HG03066 (cell line): ENCODE measurements around the gene STX5.
"Not testable (repeated sequence)": the region's sequence is repeated elsewhere in the genome, so short reads cannot be mapped to it uniquely, and the experiment has no call there.

Experiments
- ATAC-seq: cut with Tn5 transposase; IDR thresholded peaks from one replicate; pipeline ENCODE4 v1.9.1; 2021; ENCODE audit warnings: low read depth; ENCODE audit not compliant: unreplicated experiment

STX5 gene

DNA sequence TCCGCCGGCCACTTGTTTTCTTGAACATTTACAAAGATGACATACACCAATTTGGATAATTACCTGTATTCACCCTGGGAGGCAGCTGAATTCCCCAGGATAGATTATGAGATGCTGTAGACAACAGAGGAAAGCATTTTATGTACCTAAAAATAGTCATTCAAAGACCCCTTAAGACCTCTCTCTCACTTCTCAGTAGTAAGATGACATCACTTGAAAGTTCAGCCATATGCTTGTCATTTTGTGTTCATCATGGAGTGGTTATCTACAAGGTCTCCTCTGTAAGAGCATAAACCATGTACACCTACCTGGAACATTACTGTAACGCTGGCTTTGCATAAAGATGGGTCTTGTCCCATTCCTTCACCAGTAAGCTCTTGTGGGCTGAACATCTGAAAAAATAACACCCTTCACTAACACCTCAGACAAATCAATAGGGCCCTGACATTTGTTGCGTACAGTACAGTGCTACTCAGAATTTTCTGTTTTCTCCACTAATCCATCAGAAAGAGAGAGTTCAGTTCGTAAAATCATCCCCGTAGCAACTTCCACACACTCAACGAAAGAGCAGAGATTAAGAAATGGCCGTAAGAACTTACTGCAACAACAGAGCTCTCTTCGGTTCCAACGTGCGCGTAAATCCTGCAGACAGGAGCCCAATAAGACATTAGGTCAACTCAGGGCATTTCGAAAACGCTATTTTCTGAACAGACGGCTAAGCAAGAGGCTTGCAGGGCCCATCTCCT, 23.1 kb upstream of the STX5 start:
- no peak for ATAC-seq

DNA sequence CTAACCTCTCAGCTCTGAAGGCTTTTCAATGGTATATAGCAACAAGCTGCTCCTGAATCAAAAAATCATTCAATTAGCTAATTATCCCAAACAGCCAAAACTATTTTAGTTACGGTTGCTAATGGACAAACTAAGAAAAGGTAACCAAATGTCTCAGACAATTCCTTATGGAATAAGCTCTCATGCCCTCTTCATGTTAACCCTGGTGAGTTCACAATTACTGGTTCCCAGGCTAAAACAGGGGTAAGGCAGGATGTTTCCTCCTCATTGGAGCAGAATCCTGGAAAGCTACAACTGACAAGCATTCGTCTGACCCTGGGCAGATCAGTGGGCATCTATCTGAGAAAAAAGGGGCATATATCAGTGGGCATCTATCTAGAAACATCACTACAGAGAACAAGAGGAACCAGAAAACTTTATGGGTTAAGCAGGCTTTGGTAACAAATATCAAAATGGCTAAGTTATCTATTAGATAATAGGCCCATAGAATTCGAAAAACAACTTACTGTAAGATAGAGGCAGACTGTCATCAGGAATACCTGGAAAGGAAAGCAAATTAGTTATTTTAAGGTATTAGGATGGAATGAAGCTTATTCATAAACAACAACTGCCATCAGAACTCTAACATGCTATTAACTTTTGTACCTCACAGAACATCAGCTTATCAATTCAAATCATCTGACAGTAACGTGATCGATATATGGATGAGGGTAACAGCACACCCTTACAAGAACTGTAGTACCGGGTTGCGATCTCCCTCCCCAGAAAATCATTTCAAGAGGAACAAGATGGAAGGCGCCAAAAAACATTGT, 22.4 kb upstream of the STX5 start:
- no peak for ATAC-seq

DNA sequence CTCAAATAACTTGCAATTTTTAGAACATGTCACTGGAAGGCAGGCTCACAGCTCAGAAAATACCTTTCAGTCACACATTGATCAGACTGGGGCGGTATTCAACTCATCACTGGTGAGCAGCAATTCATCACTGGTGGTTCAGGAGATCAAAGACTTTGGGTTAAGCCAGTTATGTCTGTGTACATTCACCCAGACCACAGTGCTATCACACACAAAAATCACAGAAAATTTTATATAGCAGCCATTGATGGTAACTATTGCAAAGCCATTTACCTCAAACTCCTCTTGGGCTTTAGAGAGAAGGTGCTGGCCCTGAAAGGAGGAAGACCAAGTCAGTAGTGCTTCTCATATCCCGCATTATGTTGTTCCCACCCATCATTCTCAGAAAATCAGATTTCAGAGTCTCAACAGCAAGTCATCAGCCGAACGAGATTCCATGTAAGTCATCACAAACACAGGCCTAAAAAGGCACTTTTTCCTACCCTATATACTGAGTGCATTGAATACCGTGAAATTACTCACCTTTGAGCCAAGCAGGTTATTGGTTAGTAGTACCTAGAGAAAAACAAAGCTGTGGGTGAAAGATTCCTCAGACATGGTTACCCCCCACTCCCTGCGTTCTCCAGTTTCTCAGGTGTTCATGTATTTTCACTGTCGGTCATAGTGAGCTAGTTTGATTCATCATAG, 21.6 kb upstream of the STX5 start:
- ATAC-seq, result no peak

DNA sequence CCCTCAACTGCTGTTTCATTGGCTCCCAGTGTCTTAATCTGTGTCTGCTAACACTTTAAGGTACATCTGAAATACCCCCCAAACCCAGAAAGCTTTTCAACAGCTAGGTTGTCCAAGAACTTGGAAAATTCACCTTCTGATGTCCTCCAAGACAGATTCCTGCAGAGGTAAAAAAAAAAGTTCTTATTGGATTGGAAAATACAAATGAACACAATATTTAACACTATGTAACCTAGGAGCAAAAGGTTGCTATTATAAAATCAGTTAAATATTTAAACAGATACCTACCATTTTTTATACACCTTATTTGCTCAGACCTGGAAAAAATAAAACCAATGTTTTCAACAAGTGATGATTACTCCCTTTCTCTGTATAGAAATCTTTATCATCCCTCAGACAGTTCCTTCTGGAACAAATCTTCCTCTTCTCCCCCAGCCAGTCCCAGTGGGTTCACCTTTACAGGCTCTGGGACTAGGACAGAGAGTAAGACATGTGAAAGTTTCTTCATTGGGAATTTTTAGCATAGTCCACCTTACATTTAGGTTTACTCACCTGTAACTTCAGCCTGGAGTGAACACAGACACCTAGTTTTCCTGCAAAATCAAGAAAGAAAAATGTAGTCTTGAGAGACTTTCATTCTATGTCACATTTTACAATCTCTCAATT, 20.8 kb upstream of the STX5 start:
- no peak for ATAC-seq

DNA sequence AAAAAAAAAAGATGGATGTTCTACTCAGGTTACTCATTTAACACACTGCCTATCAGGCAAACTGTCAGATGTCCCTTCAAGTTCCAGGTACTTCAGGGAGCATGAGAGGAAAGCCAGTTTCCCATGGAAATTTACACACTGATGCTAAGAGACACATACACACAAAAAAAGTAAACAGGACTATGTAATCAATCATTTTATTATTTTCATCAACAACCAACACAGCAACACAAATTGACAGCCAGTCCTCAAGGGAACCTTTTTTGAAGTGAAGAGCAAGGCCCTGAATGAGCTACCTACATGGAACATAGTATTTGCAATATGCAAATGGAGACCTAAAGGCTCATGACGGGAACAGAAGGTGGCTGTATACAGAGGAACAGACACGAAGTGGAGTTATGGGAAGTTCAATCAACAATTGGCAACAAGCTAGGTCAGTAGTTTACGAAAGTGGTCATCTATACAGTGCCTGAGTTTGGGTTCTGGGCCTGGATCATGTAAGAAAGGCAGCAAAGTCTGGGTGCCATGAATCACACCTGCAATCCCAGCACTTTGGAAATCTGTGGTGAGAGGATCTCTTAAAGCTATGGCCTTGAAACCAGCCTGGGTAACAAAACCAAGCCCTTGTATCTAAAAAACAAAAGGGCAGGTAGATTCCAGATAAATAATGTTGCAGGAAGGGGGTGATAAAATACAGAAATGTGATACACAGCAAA, 20.1 kb upstream of the STX5 start:
- ATAC-seq, result no peak

DNA sequence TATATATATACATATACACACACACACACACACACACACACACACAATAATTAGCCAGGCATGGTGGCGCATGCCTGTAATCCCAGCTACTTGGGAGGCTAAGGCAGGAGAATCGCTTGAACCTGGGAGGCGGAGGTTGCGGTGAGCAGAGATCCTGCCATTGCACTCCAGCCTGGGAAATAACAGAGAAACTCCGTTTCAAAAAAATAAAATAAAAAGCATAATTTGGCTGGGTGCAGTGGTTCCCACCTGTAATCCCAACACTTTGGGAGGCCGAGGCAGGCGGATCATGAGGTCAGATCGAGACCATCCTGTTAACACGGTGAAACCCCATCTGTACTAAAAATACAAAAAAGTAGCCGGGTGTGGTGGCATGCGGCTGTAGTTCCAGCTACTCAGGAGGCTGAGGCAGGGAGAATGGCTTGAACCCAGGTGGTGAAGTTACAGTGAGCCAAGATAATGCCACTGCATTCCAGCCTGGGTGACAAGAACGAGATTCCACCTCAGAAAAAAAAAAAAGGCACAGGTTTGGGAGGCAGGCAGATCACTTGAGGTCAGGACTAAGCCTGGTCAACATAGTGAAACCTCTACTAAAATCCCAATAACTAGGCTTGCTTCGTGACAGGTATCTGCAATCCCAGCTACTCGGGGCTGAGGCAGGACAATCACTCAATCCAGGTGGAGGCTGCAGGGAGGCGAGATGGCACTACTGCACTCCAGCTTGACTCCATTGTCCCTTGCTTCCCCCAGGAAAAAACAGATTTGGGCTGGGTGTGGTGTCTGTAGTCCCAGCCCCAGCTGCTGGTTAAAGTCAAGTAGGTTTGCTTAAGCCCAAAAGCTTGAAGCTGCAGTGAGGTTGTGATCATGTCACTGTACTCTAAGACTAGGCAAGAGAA, 19.3 kb upstream of the STX5 start:
- ATAC-seq, result no peak

DNA sequence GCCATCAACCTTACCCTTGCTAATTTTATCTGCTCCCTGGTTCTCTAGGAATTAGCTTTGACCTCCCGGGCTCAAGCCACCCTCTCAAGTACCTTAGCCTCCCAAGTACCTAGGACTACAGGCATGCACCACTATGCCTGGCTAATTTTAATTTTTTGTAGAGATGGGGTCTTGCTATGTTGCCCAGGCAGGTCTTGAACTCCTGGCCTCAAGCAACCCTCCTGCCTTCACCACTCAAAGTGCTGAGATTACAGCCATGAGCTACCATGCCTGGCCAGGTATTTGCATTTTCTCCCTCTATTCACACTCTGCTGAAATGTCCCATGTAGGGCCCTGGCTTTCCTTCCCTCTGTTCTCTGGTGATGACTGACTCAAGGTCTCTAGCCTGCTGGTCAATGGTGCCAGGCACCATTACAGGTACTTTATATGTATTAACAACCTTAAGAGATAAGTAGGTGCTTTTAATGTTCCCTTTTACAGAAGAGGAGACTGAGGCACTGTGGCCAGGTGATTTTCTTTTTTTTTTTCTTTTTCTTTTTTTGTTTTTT, 16.0 kb upstream of the STX5 start:
- no peak for ATAC-seq

DNA sequence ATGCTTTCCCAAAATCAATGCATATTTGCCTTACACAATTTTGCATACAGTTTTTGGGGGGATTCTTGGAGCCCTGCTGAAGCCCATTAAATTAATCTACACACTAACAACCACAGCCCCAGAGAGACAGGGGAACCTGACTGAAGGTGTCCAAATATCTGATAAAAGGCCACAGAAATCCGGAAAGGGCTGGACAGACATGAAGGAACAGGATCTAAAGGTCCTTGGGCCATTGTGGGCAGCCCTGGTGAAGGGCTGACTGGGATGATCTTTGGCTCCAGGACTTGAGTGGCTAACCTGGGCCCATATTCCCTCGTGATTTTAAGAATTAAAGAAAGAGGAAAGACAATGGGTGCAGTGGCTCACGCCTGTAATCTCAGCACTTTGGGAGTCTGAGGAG, 14.3 kb upstream of the STX5 start:
- ATAC-seq, result no peak

DNA sequence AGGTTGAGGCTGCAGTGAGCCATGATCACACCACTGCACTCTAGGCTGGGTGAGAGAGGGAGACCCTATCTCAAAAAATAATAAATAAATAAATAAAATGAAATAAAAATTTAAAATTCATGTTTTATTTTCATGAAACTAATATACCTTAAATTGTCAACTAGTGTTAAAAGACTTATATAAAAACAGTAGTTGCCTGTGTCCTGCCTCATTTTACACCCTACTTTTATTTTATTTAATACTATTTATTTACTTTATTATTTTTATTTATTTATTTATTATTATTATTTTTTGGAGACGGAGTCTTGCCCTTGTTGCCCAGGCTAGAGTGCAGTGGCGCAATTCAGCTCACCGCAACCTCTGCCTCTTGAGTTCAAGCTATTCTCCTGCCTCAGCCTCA, 12.3 kb upstream of the STX5 start:
- ATAC-seq, result no peak

DNA sequence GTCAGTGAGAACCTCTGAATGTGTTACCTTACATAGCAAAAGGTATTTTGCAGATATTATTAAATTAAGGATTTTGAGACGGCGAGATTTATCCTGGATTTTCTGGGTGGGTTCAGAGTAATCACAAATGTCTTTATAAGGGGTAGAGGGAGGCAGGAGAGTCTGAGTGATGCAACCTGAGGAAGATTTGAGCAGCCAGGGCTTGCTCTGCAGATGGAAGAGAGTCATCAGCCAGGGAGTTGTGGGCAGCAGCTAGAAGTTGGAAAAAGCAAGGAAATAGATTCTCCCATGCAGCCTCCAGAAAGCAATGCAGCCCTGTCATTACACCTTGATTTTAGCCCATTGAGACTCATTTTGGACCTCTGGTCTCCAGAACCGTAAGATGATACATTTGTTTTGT, 11.6 kb upstream of the STX5 start:
- ATAC-seq, result no peak

DNA sequence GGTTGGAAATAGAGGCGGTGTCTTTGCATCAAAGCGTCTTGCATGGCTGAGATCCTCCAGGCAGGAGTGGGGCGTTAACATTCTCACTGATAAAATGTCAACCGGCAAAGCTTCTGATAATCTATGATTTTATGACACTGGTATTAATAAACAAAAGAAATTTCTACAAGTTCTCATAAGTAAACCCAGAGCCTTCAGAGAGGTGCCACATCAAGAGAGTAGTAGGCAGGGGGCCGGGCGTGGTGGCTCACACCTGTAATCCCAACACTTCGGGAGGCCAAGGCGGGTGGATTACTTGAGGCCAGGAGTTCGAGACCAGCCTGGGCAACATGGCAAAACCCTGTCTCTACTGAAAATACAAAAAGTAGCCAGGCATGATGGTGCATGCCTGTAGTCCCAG, 11.0 kb upstream of the STX5 start:
- not testable (repeated sequence) for ATAC-seq

DNA sequence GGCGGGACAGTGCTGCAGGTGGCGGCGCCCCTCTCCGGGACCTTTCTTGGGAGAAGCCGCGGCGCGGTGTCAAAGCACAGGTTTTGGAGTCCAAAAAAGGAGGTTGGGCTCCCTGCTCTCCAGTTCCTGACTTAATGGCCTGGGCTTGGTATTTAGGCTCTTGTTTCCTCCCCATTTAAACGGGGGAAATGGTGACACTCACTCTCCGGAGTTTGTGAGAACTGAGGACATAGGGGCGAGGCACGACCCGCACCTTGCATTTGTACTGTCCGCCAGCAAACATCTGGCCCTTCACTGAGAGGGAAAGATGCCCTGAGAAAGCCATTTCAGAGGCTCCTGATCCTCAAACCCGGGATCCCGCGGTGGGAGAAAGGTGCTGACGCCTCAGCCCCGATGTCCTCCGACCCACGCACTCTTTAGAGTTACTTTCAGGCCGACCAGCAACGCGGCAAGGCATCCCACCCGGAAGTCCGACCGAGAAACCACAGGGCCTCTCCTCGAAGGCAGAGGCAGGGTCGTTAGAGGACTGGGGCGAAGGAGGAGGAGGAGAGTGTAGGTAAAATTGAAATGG, 10.4 kb upstream of the STX5 start:
- ATAC-seq, result no peak

DNA sequence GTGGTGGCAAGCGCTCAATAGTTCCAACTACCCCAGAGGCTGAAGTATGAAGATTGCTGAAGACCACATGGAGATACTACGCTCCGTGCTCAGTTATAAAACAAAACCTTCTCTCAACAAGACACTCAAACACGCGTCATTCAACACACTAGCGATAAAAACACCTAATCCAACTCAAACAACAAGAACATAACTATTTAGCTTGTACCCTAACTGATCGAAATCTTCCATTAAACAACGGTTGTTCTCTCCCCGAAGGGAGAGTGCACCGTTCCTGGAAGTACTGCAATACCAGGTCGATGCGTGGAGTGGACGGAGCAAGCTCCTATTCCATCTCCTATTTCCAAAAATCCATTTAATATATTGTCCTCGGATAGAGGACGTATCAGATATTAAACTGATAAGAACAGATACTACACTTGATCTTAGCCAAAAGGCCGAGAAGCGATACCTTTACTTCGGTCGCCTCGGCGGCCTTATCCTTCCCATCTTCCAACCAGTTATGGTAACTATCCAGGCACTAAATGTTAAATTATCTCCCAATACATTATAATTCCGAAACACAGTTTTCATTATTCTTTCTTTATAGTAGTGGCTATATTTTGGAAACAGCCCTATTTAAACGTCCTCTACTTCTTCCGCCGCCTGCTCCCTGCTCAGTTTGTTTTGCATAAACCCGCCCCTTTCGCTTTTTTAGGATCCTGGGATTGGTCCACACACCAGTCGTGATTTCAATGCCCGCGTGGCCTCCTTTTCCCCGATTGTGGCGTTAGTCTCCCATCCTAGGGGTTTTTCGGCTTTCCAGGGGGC, 9.7 kb upstream of the STX5 start:
- peak; percentile 49 for ATAC-seq

DNA sequence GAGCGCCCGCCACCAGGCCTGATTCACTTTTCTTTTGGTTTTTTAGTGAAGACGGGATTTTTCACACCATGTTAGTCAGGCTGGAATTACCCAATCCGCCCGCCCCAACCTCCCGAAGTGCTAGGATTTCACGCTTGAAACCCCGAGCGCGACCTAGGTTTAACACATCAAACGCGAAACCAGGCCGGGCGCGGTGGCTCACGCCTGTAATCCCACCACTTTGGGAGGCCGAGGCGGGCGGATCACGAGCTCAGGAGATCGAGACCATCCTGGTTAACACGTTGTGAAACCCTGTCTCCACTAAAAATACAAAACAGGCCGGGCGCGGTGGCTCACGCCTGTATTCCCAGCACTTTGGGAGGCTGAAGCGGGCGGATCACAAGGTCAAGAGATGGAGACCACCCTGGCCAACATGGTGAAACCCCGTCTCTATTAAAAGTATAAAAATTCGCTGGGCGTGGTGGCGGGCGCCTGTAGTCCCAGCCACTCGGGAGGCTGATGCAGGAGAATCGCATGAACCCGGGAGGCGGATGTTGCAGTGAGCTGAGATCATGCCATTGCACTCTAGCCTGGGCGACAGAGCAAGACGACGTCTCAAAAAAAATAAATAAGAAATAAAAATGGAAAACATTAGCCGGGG, 9.0 kb upstream of the STX5 start:
- not testable (repeated sequence) for ATAC-seq

DNA sequence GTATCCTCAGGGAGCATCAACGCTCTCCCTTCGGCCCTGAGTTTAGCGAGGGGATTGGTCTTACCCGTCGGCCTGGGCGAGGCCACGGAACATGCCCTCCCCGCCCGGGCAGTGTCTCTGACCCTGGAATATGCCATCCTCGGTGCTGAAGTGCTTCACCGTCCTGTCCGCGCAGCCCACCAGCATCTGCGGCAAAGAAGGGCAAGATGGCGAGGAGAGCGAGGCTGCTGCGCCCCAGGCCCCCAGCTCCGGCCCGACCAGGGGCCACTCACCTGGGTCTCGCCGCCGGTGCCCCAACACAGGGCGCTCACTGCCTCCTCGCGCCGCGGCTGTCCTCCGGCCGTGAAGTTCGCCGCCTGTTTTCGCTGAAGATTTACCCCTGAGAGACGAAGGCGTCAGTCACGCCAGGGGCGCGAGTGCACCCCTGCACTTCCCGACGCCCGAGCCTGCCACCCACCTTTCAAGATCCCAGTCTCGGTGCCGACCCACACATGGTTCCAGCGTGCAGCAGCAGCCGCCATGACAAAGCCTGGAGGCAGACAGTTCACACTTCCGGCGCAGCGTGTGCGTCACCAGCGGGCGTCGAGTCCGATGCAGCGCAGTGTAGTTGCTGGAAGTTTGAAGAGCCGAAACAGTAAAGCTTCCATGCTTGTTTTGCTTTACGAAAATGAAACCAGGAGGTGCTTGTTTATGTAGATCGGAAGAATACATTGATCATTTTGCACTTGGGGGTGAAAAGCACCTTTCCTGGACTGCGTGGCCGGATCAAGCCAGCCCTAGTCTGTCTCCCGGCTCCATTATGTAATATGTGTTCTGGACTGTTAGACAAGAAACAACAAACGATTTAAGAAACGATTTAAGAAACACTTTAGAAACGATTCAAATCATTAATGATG, 7.4 kb upstream of the STX5 start, which contains the start of gene WDR74:
TSS of gene WDR74 (minus strand) at position 541 of the 896 bp plus-strand sequence. CDS start at position 521, 20 bp downstream.
- ATAC-seq, result peak; percentile 36

DNA sequence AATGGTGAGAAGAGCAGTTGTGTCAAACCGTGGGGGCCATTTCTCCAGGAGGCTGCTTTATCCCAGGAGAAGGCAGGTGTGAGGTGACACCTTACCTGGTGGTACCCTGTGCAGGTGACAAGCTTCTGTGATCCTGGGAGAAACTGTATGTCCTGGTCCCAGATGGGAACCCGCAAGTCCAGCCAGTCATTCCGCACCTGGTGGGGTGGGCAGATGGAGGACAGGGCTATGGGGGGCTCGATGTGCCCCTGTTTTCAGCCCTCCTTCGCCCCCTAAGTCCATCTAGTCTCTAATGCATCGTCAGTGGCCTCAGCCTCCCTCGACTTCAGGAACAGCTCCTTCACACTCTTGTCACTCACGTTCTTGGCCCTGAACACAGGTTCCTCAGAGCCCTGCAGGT, 3.5 kb upstream of the STX5 start:
- no peak for ATAC-seq
